Measurements from ENCODE around the gene USP5. TPM values are rescaled to one million over a fixed set of nuclear protein-coding genes. Genes with fewer than 3 reads are reported as not detected.

The USP5 gene
- total and polyA plus RNA-seq, 2 donors (not counting 1 experiment from before 2014, with no cell fraction given): 35.1 to 59.7 TPM

DNA sequence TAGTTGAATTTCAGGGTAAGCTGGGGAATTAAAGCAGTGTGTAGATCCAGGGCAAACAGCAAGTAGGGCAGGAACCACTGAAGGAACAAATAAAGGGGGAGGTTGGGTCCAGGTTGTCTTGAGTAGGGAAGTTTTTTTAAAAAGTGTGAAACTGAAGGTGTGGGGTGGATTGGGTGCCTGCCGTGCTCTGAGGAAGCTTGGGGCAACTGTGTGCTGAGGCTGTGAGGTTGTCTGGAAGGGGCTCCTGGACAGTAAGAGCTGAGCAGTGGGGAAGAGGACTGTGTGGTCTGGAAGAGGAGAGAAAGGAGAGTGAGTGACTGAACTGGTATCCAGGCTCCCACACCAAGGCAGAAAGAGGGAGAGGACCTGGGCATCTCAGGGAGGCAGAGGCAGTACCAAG is 41.2 kb upstream of the USP5 start:
- H3K36me3 ChIP-seq (replicated peaks in 1 of 2; ENCODE audit: control extremely low read depth in 1 of 2, control insufficient read depth in 1 of 2, extremely low read depth in 1 of 2, insufficient read depth in 2 of 2, low read length in 1 of 2): no peaks in the 10 kb centered on the region
- POLR2A ChIA-PET: no interaction called here

DNA sequence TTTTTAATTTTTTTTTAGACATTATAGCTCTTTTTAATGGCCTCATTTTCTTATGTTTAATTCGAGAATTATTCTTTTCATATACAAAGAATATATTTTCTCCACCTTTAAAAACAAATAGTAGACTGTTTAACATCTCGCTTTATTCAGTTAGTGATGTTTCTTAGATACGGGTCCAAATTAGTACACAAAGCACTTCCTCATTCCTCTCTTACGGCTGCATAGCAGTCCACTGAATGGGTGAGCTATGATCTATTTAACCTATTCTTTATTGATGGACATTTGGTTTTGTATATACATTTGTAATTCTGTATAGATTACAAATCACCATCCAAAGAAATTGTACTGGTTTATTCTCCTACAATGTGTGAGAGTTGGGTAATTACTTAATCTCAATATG is 38.6 kb upstream of the USP5 start:
- no peak overlapping the region for H3K4me2 ChIP-seq (replicated peaks; ENCODE audit: low read depth, low read length, poor library complexity, severe bottlenecking)
- H3K79me2 ChIP-seq (ENCODE audit: control insufficient read depth, insufficient read depth, low read length): no peaks in the 10 kb centered on the region
- H3K4me3 Mint-ChIP-seq: no peak overlapping the region
- no peak overlapping the region for H3K27ac ChIP-seq (ENCODE audit: low read length in 2 of 2)
- no peak overlapping the region for H3K9ac ChIP-seq (ENCODE audit: low read length)
- no peaks in the 10 kb centered on the region for H4K20me1 ChIP-seq (ENCODE audit: control insufficient read depth, insufficient read depth, low read length, poor library complexity, severe bottlenecking)
- ChIA-PET CTCF (interaction anchor here (0.9 to 3.9 kb wide), 6 partner anchors 12 to 129 kb away, joined by 3 to 13 read pairs (median 4); partner anchors contain the start of genes MLF2 and P3H3), POLR2A (interaction anchor here (0.7 kb wide), 2 partner anchors 29 to 78 kb away, joined by 3 to 4 read pairs; no protein-coding TSS in a partner anchor)
- H3K4me3 ChIP-seq (ENCODE audit: control extremely low read depth in 1 of 5, extremely low read depth in 1 of 5, insufficient read depth in 1 of 5, low read depth in 2 of 5, low read length in 4 of 5): no peak overlapping the region
- H3K27me3 Mint-ChIP-seq: peaks cover 22% of the 10 kb centered on the region
- no peak overlapping the region for H3K27ac Mint-ChIP-seq
- TF ChIP-seq, protein P1, sequence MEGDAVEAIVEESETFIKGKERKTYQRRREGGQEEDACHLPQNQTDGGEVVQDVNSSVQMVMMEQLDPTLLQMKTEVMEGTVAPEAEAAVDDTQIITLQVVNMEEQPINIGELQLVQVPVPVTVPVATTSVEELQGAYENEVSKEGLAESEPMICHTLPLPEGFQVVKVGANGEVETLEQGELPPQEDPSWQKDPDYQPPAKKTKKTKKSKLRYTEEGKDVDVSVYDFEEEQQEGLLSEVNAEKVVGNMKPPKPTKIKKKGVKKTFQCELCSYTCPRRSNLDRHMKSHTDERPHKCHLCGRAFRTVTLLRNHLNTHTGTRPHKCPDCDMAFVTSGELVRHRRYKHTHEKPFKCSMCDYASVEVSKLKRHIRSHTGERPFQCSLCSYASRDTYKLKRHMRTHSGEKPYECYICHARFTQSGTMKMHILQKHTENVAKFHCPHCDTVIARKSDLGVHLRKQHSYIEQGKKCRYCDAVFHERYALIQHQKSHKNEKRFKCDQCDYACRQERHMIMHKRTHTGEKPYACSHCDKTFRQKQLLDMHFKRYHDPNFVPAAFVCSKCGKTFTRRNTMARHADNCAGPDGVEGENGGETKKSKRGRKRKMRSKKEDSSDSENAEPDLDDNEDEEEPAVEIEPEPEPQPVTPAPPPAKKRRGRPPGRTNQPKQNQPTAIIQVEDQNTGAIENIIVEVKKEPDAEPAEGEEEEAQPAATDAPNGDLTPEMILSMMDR (IDR thresholded peaks at IDR 0.05): no peak
- ATAC-seq (ENCODE audit: low read depth): no peak
- no peaks in the 10 kb centered on the region for H3K9me3 Mint-ChIP-seq (ENCODE audit: insufficient read depth)
- H3K27me3 ChIP-seq (replicated peaks in 1 of 4; ENCODE audit: control extremely low read depth in 1 of 4, control insufficient read depth in 3 of 4, insufficient read depth in 4 of 4, low read length in 3 of 4): peaks cover 0 to 17% (median 0%) of the 10 kb centered on the region in 4 experiments
- no peaks in the 10 kb centered on the region for H3K9me3 ChIP-seq (ENCODE audit: control extremely low read depth in 1 of 3, control insufficient read depth in 2 of 3, insufficient read depth in 1 of 3, low read length in 2 of 3)
- H3K4me1 ChIP-seq (ENCODE audit: control insufficient read depth in 2 of 2, insufficient read depth in 2 of 2, low read length in 2 of 2): peaks cover 0 to 9% of the 10 kb centered on the region in 2 donors
- H3K36me3 ChIP-seq (replicated peaks in 1 of 2; ENCODE audit: control extremely low read depth in 1 of 2, control insufficient read depth in 1 of 2, extremely low read depth in 1 of 2, insufficient read depth in 2 of 2, low read length in 1 of 2): no peaks in the 10 kb centered on the region
- no peak overlapping the region for H2AFZ ChIP-seq (ENCODE audit: insufficient read depth, low read depth, low read length, poor library complexity, severe bottlenecking)
- peaks cover 8% of the 10 kb centered on the region for H3K4me1 Mint-ChIP-seq
- no CpG with 5 or more reads among the region's 4 CpGs for WGBS (ENCODE audit: insufficient coverage)
- no peak for DNase-seq
- intact Hi-C loops (cut with micrococcal nuclease): no loop called here

More for the DNA sequence above, 41.2 kb upstream of the USP5 start:
- H2AFZ ChIP-seq (ENCODE audit: insufficient read depth, low read depth, low read length, poor library complexity, severe bottlenecking): no peak overlapping the region
- TF ChIP-seq EZH2 (IDR thresholded peaks at IDR 0.05; ENCODE audit: borderline replicate concordance, insufficient read depth, low read depth, low read length, poor library complexity, severe bottlenecking): no peak
- TF ChIP-seq, protein P1 (IDR thresholded peaks at IDR 0.05): no peak
- no peaks in the 10 kb centered on the region for H3K79me2 ChIP-seq (ENCODE audit: control insufficient read depth, insufficient read depth, low read length)
- CTCF ChIA-PET: interaction anchor here (0.6 to 3.9 kb wide), 4 partner anchors 21 to 57 kb away, joined by 3 to 13 read pairs (median 3); partner anchors contain the start of gene MLF2
- H3K27me3 ChIP-seq (replicated peaks in 1 of 4; ENCODE audit: control extremely low read depth in 1 of 4, control insufficient read depth in 3 of 4, insufficient read depth in 4 of 4, low read length in 3 of 4): peaks cover 0 to 13% (median 0%) of the 10 kb centered on the region in 4 experiments
- Mint-ChIP-seq H3K27ac (no peak overlapping the region), H3K4me3 (no peak overlapping the region), H3K9me3 (ENCODE audit: insufficient read depth) (no peaks in the 10 kb centered on the region), H3K27me3 (peaks cover 10% of the 10 kb centered on the region), H3K4me1 (peaks cover 8% of the 10 kb centered on the region)
- 93% methylated on average over 1 of the region's 1 CpG for WGBS (ENCODE audit: insufficient coverage)
- no peak overlapping the region for H3K9ac ChIP-seq (ENCODE audit: low read length)
- intact Hi-C loops (cut with micrococcal nuclease): no loop called here
- H3K9me3 ChIP-seq (ENCODE audit: control extremely low read depth in 1 of 3, control insufficient read depth in 2 of 3, insufficient read depth in 1 of 3, low read length in 2 of 3): no peaks in the 10 kb centered on the region
- ATAC-seq (ENCODE audit: low read depth): no peak
- DNase-seq: no peak
- no peaks in the 10 kb centered on the region for H4K20me1 ChIP-seq (ENCODE audit: control insufficient read depth, insufficient read depth, low read length, poor library complexity, severe bottlenecking)
- H3K27ac ChIP-seq (ENCODE audit: low read length in 2 of 2): no peak overlapping the region
- H3K4me1 ChIP-seq (ENCODE audit: control insufficient read depth in 2 of 2, insufficient read depth in 2 of 2, low read length in 2 of 2): peaks cover 0 to 9% of the 10 kb centered on the region in 2 donors
- no peak overlapping the region for H3K4me3 ChIP-seq (ENCODE audit: control extremely low read depth in 1 of 5, extremely low read depth in 1 of 5, insufficient read depth in 1 of 5, low read depth in 2 of 5, low read length in 4 of 5)
- no peak overlapping the region for H3K4me2 ChIP-seq (replicated peaks; ENCODE audit: low read depth, low read length, poor library complexity, severe bottlenecking)

Measured in B cell (primary cell).